H1 (cell line): Measurements from ENCODE around the gene TOR4A. TPM values are rescaled to one million over a fixed set of nuclear protein-coding genes. Genes with fewer than 3 reads are reported as not detected.

Experiments
- FOSL1 ChIP-seq: IDR thresholded peaks from 2 replicates; pipeline ENCODE4 v1.6.1; 2011; ENCODE audit warnings: mild to moderate bottlenecking, low read depth, low read length, moderate library complexity; ENCODE audit not compliant: insufficient read depth
- NRF1 ChIP-seq: IDR thresholded peaks from 2 replicates; pipeline ENCODE4 v1.6.1; 2011; ENCODE audit warnings: mild to moderate bottlenecking, low read depth, low read length, improper control_type of control experiment
- RFX5 ChIP-seq: IDR thresholded peaks from 2 replicates; pipeline ENCODE4 v1.6.1; 2011; ENCODE audit warnings: low read depth, low read length, improper control_type of control experiment, borderline replicate concordance
- RXRA ChIP-seq: IDR thresholded peaks from 2 replicates; pipeline ENCODE4 v1.6.1; 2011; ENCODE audit warnings: low read depth, mild to moderate bottlenecking, low read length, moderate library complexity; ENCODE audit not compliant: insufficient read depth
- SUZ12 ChIP-seq: fragments of 200-600 bp; sonication (generic); IDR thresholded peaks from 2 replicates; pipeline ENCODE4 v1.6.1; 2012; ENCODE audit warnings: mild to moderate bottlenecking, inconsistent platforms, low read length, moderate library complexity, mixed read lengths
- TCF12 ChIP-seq: IDR thresholded peaks from 2 replicates; pipeline ENCODE4 v1.6.1; 2011; ENCODE audit warnings: low read depth, mild to moderate bottlenecking, low read length
- polyA plus RNA-seq, 7 experiments: library from polyadenylated mRNA; depleted of rRNA in 3 of 7; stranded (reverse) in 5 of 7; unstranded in 2 of 7; fragments of >200 nt in 5 of 7; fragments of 200-250 nt in 2 of 7; gene quantifications; 1 replicate in 5 of 7; 2 replicates in 1 of 7; 4 replicates in 1 of 7; pipeline versions ENCODE4 v1.2.1 to v1.2.3, GENCODE V29; 2011 to 2013; ENCODE audit warnings: missing spikeins in 2 of 7, mixed read lengths in 2 of 7
- total RNA-seq: library from RNA; stranded (reverse); fragmentation: NEBNext Ultra II Directional; extraction: Animal tissue kit (Norgen Biotek cat#: 25700); gene quantifications from 2 replicates; pipeline ENCODE4 v1.2.1, GENCODE V29; 2021

TOR4A gene
- total and polyA plus RNA-seq, 2 of the 8 experiments (the other 6 are each of a cell fraction or from before 2014, with no cell fraction given) = 8.4 to 9.3 TPM

DNA sequence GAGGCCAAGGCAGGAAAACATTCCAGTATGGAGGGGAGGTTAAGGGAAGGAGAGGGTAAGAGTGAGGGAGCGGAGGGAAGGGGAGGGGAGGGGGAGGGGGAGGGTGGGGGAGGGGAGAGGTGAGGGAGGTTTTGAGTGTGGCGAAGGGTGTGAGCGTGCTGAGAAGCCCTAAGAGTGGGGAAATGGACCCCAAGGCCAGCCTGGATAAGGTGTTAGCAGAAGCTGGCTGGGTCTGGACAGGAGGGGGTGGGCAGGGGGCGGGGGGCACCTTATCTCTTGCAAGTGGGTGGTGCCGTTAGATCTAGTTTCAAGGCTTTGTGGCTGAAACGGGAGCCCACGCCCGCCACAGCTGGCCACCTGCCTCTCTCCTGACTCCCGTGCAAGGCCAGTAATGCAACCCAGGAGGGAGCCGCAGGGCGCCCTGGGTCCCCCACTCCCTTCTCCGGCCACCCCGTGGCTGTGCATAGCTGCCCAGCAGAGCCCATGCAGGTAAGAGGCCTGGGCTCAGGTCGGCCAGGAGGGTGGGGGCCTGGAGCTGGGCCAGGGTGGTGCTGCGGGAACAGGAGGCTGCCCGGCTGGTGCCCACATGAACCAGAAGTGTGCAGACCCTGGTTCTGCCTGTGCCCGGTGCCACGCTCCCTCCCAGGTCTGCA lies 49.5 kb upstream of the TOR4A start (continued):
- TF ChIP-seq SUZ12 (no peak), RXRA (no peak), TCF12 (no peak), NRF1 (no peak), FOSL1 (no peak), RFX5 (no peak)
